Central memory CD8-positive, alpha-beta T cell (primary cell): ENCODE measurements around the gene BSN.
"Not testable (repeated sequence)": the region's sequence is repeated elsewhere in the genome, so short reads cannot be mapped to it uniquely, and the experiment has no call there.

Source experiments
- ATAC-seq: fragments of 150-1000 bp; cut with Tn5 transposase; replicated peaks from 2 replicates; pipeline ENCODE4 v1.10.0; 2022; ENCODE audit warnings: mild to moderate bottlenecking, moderate FRiP score, moderate number of reproducible peaks; ENCODE audit not compliant: poor library complexity, severe bottlenecking; ENCODE audit errors: extremely low read depth
- DNase-seq, 2 donors: peaks; one replicate each; pipeline ENCODE4 v3.0.0; 2021; ENCODE audit warnings: low spot score in 2 of 2
- H3K27ac Mint-ChIP-seq: one replicate; pipeline ENCODE4 v1.8.0; 2022; ENCODE audit warnings: low read depth, mild to moderate bottlenecking, moderate library complexity, mixed read lengths
- H3K27me3 Mint-ChIP-seq: one replicate; pipeline ENCODE4 v1.8.0; 2022; ENCODE audit warnings: mixed read lengths
- H3K36me3 Mint-ChIP-seq: one replicate; pipeline ENCODE4 v1.8.0; 2022; ENCODE audit warnings: mild to moderate bottlenecking, moderate library complexity, mixed read lengths; ENCODE audit not compliant: insufficient read depth
- H3K4me1 Mint-ChIP-seq: one replicate; pipeline ENCODE4 v1.8.0; 2022; ENCODE audit warnings: mixed read lengths
- H3K4me3 Mint-ChIP-seq: one replicate; pipeline ENCODE4 v1.8.0; 2022; ENCODE audit warnings: mild to moderate bottlenecking, moderate library complexity, mixed read lengths
- H3K9me3 Mint-ChIP-seq: one replicate; pipeline ENCODE4 v1.8.0; 2022; ENCODE audit warnings: mixed read lengths

The BSN gene

GRCh38 chr3:49694409-49695070 is 140.3 kb downstream of the BSN start:
- H3K4me3 Mint-ChIP-seq, DNase-seq, H3K27ac Mint-ChIP-seq, H3K27me3 Mint-ChIP-seq, H3K9me3 Mint-ChIP-seq, H3K36me3 Mint-ChIP-seq, ATAC-seq: not testable (repeated sequence)
- peaks cover 34% of the 10 kb centered on the region for H3K4me1 Mint-ChIP-seq

GRCh38 chr3:49695350-49696015 is 141.2 kb downstream of the BSN start:
- not testable (repeated sequence) for H3K4me3 Mint-ChIP-seq, ATAC-seq, H3K9me3 Mint-ChIP-seq, H3K36me3 Mint-ChIP-seq, H3K27ac Mint-ChIP-seq, H3K27me3 Mint-ChIP-seq, DNase-seq
- peaks cover 25% of the 10 kb centered on the region for H3K4me1 Mint-ChIP-seq

GRCh38 chr3:49699281-49699979 is 145.2 kb downstream of the BSN start:
- H3K4me3 Mint-ChIP-seq = no peak overlapping the region
- no peaks in the 10 kb centered on the region for H3K9me3 Mint-ChIP-seq
- H3K4me1 Mint-ChIP-seq = no peaks in the 10 kb centered on the region
- no peaks in the 10 kb centered on the region for H3K27me3 Mint-ChIP-seq
- peaks cover 7% of the 10 kb centered on the region for H3K36me3 Mint-ChIP-seq
- no peak for ATAC-seq
- DNase-seq = no peak
- no peak overlapping the region for H3K27ac Mint-ChIP-seq

- H3K27ac Mint-ChIP-seq = no peak overlapping the region
- DNase-seq (no peak), ATAC-seq (no peak)
- H3K9me3 Mint-ChIP-seq = no peaks in the 10 kb centered on the region
- H3K27me3 Mint-ChIP-seq = no peaks in the 10 kb centered on the region
- no peak overlapping the region for H3K4me3 Mint-ChIP-seq
- H3K4me1 Mint-ChIP-seq = no peaks in the 10 kb centered on the region
- peaks cover 7% of the 10 kb centered on the region for H3K36me3 Mint-ChIP-seq
Observed at GRCh38 chr3:49700014-49700413, 145.7 kb downstream of the BSN start.

- Mint-ChIP-seq H3K36me3 (peaks cover 7% of the 10 kb centered on the region), H3K9me3 (no peaks in the 10 kb centered on the region), H3K4me1 (no peaks in the 10 kb centered on the region), H3K27me3 (no peaks in the 10 kb centered on the region), H3K4me3 (no peak overlapping the region), H3K27ac (no peak overlapping the region)
- ATAC-seq = no peak
- DNase-seq = no peak
Observed at GRCh38 chr3:49700453-49701128, 146.3 kb downstream of the BSN start.

- Mint-ChIP-seq H3K9me3 (no peaks in the 10 kb centered on the region), H3K4me3 (no peak overlapping the region), H3K27ac (no peak overlapping the region), H3K27me3 (no peaks in the 10 kb centered on the region), H3K4me1 (no peaks in the 10 kb centered on the region), H3K36me3 (peaks cover 7% of the 10 kb centered on the region)
- no peak for ATAC-seq
- no peak for DNase-seq
Observed at GRCh38 chr3:49701388-49702077, 147.3 kb downstream of the BSN start.

- H3K27ac Mint-ChIP-seq = no peak overlapping the region
- DNase-seq = no peak
- H3K4me1 Mint-ChIP-seq = no peaks in the 10 kb centered on the region
- H3K9me3 Mint-ChIP-seq = no peaks in the 10 kb centered on the region
- H3K36me3 Mint-ChIP-seq = peaks cover 7% of the 10 kb centered on the region
- H3K4me3 Mint-ChIP-seq = no peak overlapping the region
- no peak for ATAC-seq
- no peaks in the 10 kb centered on the region for H3K27me3 Mint-ChIP-seq
Observed at GRCh38 chr3:49702672-49703071, 148.4 kb downstream of the BSN start.

- peak; percentile 93 for ATAC-seq
- peaks cover 5% of the 10 kb centered on the region for H3K36me3 Mint-ChIP-seq
Observed at GRCh38 chr3:49703443-49703927, 149.2 kb downstream of the BSN start.

GRCh38 chr3:49703956-49704355 is 149.7 kb downstream of the BSN start:
- DNase-seq = no peak
- Mint-ChIP-seq H3K4me3 (no peak overlapping the region), H3K27ac (no peak overlapping the region), H3K27me3 (no peaks in the 10 kb centered on the region), H3K4me1 (no peaks in the 10 kb centered on the region), H3K9me3 (no peaks in the 10 kb centered on the region), H3K36me3 (peaks cover 5% of the 10 kb centered on the region)
- no peak for ATAC-seq

More at GRCh38 chr3:49703443-49703927, 149.2 kb downstream of the BSN start:
- no peaks in the 10 kb centered on the region for H3K4me1 Mint-ChIP-seq
- no peak overlapping the region for H3K4me3 Mint-ChIP-seq
- H3K27ac Mint-ChIP-seq = no peak overlapping the region
- no peaks in the 10 kb centered on the region for H3K9me3 Mint-ChIP-seq
- DNase-seq = peak; percentile 36 to 58
- H3K27me3 Mint-ChIP-seq = no peaks in the 10 kb centered on the region

- no peak overlapping the region for H3K27ac Mint-ChIP-seq
- DNase-seq = no peak
- H3K36me3 Mint-ChIP-seq = peaks cover 6% of the 10 kb centered on the region
Observed at GRCh38 chr3:49704629-49705028, 150.4 kb downstream of the BSN start.

GRCh38 chr3:49705390-49705960 is 151.2 kb downstream of the BSN start:
- peaks cover 6% of the 10 kb centered on the region for H3K36me3 Mint-ChIP-seq
- H3K27ac Mint-ChIP-seq = no peak overlapping the region
- no peaks in the 10 kb centered on the region for H3K9me3 Mint-ChIP-seq
- H3K4me3 Mint-ChIP-seq = no peak overlapping the region
- no peak for ATAC-seq
- H3K27me3 Mint-ChIP-seq = no peaks in the 10 kb centered on the region
- no peak for DNase-seq
- H3K4me1 Mint-ChIP-seq = no peaks in the 10 kb centered on the region

More at GRCh38 chr3:49704629-49705028, 150.4 kb downstream of the BSN start:
- Mint-ChIP-seq H3K4me3 (no peak overlapping the region), H3K9me3 (no peaks in the 10 kb centered on the region), H3K4me1 (no peaks in the 10 kb centered on the region), H3K27me3 (no peaks in the 10 kb centered on the region)
- no peak for ATAC-seq
